ENCODE measurements around the gene MPDZ.
"Not testable (repeated sequence)": the region's sequence is repeated elsewhere in the genome, so short reads cannot be mapped to it uniquely, and the experiment has no call there.

GRCh38 chr9:13222733-13223132 lies 56.8 kb downstream of the MPDZ start:
- not testable (repeated sequence) for TF ChIP-seq POLR2AphosphoS5 (IDR thresholded peaks at IDR 0.05; ENCODE audit: low read depth, low read length); EZH2phosphoT487 (IDR thresholded peaks at IDR 0.05; ENCODE audit: borderline replicate concordance); CTCF (IDR thresholded peaks at IDR 0.05 in 2 of 3, conservative IDR thresholded peaks at IDR 0.05 in 1 of 3; ENCODE audit: borderline replicate concordance in 1 of 3, insufficient read depth in 1 of 3, low read depth in 2 of 3, low read length in 2 of 3); ZNF274 (IDR thresholded peaks at IDR 0.05; ENCODE audit: low read depth, low read length); RAD21 (IDR thresholded peaks at IDR 0.05; ENCODE audit: low read depth); REST (IDR thresholded peaks at IDR 0.05; ENCODE audit: low read depth); POLR2A (IDR thresholded peaks at IDR 0.05; ENCODE audit: borderline replicate concordance, extremely low read depth, insufficient read depth, insufficient read length); ZFX (IDR thresholded peaks at IDR 0.05); ZBTB33 (IDR thresholded peaks at IDR 0.05; ENCODE audit: extremely low read depth, insufficient replicate concordance, low read length); MAX (IDR thresholded peaks at IDR 0.05)

Data from HCT116 (cell line).